ENCODE data around the gene OR5H2.
"Not testable (repeated sequence)": the region's sequence is repeated elsewhere in the genome, so short reads cannot be mapped to it uniquely, and the experiment has no call there.

Gene OR5H2

GRCh38 chr3:98282205-98282604 lies at the start of gene OR5H2:
Gene OR5H2 (plus strand): TSS chr3:98282505. CDS start chr3:98282903, 398 bp downstream.
- DNase-seq (ENCODE audit: low read depth), result no peak

DNA sequence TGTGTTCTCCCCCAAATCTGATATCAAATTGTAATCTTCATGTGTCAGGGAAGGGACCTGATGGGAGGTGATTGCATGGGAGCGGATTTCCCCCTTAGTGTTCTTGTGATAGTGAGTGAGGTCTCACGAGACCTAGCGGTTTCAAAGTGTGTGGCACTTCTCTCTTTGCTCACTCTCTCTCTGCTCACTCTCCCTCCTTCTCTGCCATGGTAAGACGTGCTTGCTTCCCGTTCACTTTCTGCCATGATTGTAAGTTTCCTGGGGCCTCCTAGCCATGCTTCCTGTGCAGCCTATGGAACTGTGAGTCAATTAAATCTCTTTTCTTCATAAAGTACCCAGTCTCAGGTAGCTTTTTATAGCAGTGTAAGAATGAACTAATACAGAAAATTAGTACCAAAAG lies 48.8 kb upstream of the OR5H2 start:
- no peak for DNase-seq (ENCODE audit: low read depth)

GRCh38 chr3:98240131-98240530 lies 42.2 kb upstream of the OR5H2 start:
- DNase-seq (ENCODE audit: low read depth), result no peak

- no peak for DNase-seq (ENCODE audit: low read depth)
These were observed 40.1 kb upstream of the OR5H2 start for GRCh38 chr3:98242155-98242554.

DNA sequence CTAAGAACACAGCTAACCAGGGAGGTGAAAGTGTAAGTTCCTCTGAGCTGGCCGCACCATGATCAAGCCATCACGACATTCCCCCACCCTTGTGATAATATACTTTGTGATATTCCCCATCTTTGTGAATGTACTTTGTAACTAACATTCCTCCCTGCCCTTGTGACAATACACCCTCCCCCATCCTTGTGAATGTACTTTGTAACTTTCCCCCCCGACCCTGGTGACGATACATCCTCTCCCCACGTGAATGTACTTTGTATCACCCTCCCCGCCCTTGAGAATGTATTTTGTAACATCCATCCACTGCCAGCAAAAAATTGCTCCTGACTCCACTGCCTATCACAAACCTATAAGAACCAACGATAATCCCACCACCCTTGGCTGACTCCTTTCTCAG lies 38.5 kb upstream of the OR5H2 start:
- DNase-seq (ENCODE audit: low read depth), result no peak

DNA sequence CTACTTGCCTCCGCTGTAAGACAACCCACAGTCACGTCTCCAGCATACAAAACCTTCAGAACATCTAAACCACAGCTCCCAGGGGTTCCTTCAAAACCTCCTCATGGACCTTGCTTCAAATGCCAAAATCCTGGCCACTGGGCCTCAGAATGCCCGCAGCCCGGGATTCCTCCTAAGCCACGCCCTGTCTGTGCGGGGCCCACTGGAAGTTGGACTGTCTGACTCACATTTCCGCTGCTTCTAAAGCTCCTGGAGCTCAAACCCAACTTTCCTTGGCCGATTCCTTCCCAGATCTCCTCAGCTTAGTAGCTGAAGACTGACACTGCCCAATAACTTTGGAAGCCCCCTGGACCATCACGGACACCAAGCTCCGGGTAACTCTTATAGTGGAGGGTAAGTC lies 36.2 kb upstream of the OR5H2 start:
- DNase-seq (ENCODE audit: low read depth), result no peak

DNA sequence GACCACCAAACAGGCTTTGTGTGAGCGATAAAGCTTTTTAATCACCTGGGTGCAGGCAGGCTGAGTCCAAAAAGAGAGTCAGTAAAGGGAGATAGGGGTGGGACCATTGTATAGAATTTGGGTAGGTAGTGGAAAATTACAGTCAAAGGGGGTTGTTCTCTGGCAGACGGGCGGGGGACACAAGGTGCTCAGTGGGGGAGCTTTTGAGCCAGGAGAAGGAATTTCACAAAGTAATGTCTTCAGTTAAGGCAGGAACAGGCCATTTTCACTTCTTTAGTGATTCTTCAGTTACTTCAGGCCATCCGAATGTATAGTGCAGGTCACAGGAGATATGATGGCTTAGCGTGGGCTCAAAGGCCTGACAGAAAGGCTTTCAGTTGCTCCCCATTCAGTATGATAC lies 26.3 kb upstream of the OR5H2 start:
- not testable (repeated sequence) for DNase-seq (ENCODE audit: low read depth)

- DNase-seq (ENCODE audit: low read depth), result no peak
These were observed 22.6 kb upstream of the OR5H2 start for GRCh38 chr3:98259707-98260106.

DNA sequence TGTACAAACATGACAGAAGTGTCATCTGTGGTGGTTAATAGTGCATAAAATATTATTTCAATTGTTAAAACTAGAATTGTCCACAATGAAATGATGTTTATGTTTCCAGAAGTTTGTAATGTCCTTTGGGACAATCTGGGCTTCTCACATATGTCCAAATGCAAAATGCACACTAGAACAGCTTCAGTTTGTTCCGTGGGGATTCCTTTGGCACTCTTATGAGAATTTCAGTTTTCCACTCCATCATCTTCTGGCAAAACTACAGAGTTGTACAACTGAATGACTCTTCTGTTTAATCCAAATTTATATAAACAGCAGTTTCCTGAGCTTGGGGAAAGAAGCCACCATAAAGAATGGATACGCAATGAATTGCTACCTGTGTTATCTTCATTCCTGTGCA lies 20.3 kb upstream of the OR5H2 start:
- DNase-seq (ENCODE audit: low read depth), result no peak

GRCh38 chr3:98263944-98264343 lies 18.4 kb upstream of the OR5H2 start, which contains the start of gene OR5H6:
Gene OR5H6 (plus strand): TSS chr3:98264244. CDS start chr3:98264333, 89 bp downstream.
- DNase-seq (ENCODE audit: low read depth), result no peak

DNA sequence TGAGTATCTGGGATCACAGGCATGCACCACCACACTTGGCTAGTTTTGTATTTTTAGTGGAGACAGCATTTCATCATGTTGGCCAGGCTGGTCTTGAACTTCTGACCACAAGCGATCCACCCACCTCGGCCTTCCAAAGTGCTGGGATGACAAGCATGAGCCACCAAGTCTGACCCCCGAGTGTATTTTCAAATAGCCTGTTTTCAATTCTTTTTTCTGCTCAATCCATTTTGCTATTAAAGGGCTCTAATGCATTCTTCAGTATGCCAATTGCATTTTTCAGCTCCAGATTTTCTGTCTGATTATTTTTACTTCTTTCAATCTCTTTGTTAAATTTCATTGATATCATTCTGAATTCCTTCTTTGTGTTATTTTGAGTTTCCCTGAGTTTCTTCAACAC lies 12.5 kb upstream of the OR5H2 start:
- no peak for DNase-seq (ENCODE audit: low read depth)

GRCh38 chr3:98272126-98272525 lies 10.2 kb upstream of the OR5H2 start:
- DNase-seq (ENCODE audit: low read depth), result no peak

DNA sequence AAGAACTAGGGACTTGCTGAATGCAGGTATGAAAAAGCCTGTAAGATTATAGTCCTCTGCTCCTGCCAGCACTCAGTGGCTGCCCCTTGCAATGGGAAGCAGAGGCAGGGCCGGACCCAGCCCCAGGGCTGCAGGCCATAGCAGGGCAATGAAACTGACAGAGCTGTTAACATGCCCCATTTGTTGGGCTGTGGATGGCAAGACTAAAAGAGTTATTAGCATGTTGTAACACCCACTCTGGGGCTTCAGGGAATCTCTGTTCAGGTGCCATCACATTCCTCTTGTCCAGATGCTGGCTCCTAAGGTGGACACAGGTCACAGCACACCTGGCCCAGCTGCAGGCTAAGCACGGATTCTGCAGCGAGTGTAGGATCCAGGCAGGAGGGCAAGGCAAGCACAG lies 7.4 kb upstream of the OR5H2 start:
- no peak for DNase-seq (ENCODE audit: low read depth)

DNA sequence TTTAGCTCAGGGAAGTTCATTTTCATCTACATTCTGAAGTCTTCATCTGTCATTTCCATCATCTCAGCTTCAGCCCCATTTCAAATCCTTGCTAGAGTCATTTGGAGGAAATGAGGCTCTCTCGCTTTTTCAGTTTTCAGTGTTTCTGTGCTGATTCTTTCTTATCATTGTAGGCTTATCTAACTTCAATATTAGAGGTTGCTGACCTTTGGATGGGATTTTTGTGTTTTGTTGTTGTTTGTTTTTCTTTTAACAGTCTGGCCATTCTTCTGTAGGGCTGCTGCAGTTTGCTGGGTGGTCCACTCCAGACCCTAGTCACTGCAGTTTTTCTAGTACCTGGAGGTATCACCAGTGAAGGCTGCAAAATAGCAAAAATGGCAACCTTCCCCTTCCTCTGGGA lies 8.6 kb downstream of the OR5H2 start:
- no peak for DNase-seq (ENCODE audit: low read depth)

- DNase-seq (ENCODE audit: low read depth), result no peak
These were observed 9.1 kb downstream of the OR5H2 start for GRCh38 chr3:98291332-98291957.

- DNase-seq (ENCODE audit: low read depth), result no peak
These were observed 39.8 kb downstream of the OR5H2 start for GRCh38 chr3:98322101-98322500.

DNA sequence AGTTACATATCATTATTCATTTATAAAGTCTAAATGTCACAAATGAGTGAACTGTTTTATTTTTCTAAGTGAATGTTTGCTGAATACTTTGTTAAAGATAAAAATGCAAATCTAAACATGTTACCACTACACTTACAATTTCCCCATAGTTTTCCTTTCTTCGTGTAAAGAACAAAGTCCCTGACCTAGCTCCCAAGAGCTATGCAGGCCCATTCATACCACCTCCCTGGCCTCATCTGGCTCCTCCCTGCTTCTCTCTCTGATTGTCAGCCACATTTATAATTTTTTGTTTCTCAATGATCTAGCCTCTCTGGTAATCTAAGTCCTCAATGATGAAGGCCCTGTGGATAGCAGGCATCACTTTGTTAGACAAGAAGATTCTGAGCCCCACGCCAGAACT lies 40.4 kb downstream of the OR5H2 start:
- DNase-seq (ENCODE audit: low read depth), result no peak

GRCh38 chr3:98323425-98323824 lies 41.1 kb downstream of the OR5H2 start:
- no peak for DNase-seq (ENCODE audit: low read depth)

- no peak for DNase-seq (ENCODE audit: low read depth)
These were observed 42.8 kb downstream of the OR5H2 start for GRCh38 chr3:98325055-98325454.

- DNase-seq (ENCODE audit: low read depth), result no peak
These were observed 44.0 kb downstream of the OR5H2 start for GRCh38 chr3:98326105-98326893.

DNA sequence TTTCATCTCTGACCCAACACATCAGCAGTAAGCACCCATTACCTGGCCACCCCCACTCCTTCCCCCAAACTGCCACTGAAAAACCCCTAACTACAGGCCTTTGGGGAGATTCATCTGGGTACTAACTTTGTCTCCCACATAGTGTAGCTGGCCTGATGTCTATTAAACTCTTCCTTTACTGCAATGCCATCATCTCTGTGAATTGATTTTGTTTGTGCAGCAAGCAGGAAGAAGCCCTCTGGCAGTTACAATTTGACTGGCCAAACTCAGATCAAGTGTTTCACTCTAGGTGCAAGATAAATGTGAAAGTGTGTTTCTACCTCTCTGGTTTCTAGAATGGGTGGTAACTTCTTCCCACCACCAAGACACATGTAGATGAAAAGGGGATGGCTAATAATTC lies 44.6 kb downstream of the OR5H2 start:
- no peak for DNase-seq (ENCODE audit: low read depth)

- no peak for DNase-seq (ENCODE audit: low read depth)
These were observed 46.6 kb downstream of the OR5H2 start for GRCh38 chr3:98328933-98329332.

GRCh38 chr3:98329392-98330124 lies 47.3 kb downstream of the OR5H2 start:
- peak; percentile 26 for DNase-seq (ENCODE audit: low read depth)

All from fibroblast of the conjunctiva (primary cell).